Caco-2 (cell line): Measurements from ENCODE around the gene APOBR. TPM values are rescaled to one million over a fixed set of nuclear protein-coding genes. Genes with fewer than 3 reads are reported as not detected.
"Not testable (repeated sequence)": the region's sequence is repeated elsewhere in the genome, so short reads cannot be mapped to it uniquely, and the experiment has no call there.

ENCODE experiments used
- BruUV-seq: library from RNA; stranded (reverse); fragments of 400-500 nt; replicated peaks from 2 replicates; lab custom pipeline; 2021; lab: Mats Ljungman, UMichigan
- CTCF ChIA-PET: fragments of 300-600 bp; sonication (Branson Sonifier 250); formaldehyde crosslinking; loops from one replicate; lab custom pipeline; 2022; ENCODE audit warnings: antibody characterized with exemption; lab: Charles Lee
- POLR2A ChIA-PET: fragments of 300-600 bp; sonication (Branson Sonifier 250); formaldehyde crosslinking; loops from one replicate; lab custom pipeline; 2022; ENCODE audit warnings: antibody characterized with exemption; lab: Charles Lee
- DNase-seq, 2 experiments: peaks; one replicate each; pipeline versions ENCODE4 v3.0.0 to v3.0.0-alpha.2; 2020 to 2022
- H3K27me3 ChIP-seq: replicated peaks from 2 replicates; pipeline ENCODE4 v1.6.0; 2011; ENCODE audit warnings: low read length; ENCODE audit not compliant: control insufficient read depth, insufficient read depth
- H3K36me3 ChIP-seq: 2 replicates; pipeline ENCODE4 v1.5.1; 2011; ENCODE audit warnings: low read length; ENCODE audit not compliant: control insufficient read depth, insufficient read depth
- H3K4me1 ChIP-seq: fragments of 250-450 bp; sonication (Bioruptor Pico); 2 replicates; pipeline ENCODE4 v1.5.1; 2020; ENCODE audit warnings: mild to moderate bottlenecking
- H3K4me3 ChIP-seq: 2 replicates; pipeline ENCODE4 v1.5.1; 2011; ENCODE audit warnings: low read depth, mild to moderate bottlenecking, control low read depth, low read length
- H3K9me3 ChIP-seq: fragments of 250-450 bp; sonication (Bioruptor Pico); 2 replicates; pipeline ENCODE4 v1.5.1; 2020; ENCODE audit warnings: mild to moderate bottlenecking, moderate library complexity
- H3K27ac Mint-ChIP-seq: one replicate; pipeline ENCODE4 v1.8.0; 2022; ENCODE audit warnings: mixed read lengths; ENCODE audit not compliant: unreplicated experiment
- H3K27me3 Mint-ChIP-seq: one replicate; pipeline ENCODE4 v1.8.0; 2022; ENCODE audit warnings: mixed read lengths; ENCODE audit not compliant: insufficient read depth, unreplicated experiment
- H3K36me3 Mint-ChIP-seq: one replicate; pipeline ENCODE4 v1.8.0; 2022; ENCODE audit warnings: mild to moderate bottlenecking, mixed read lengths; ENCODE audit not compliant: insufficient read depth, unreplicated experiment
- H3K4me1 Mint-ChIP-seq: one replicate; pipeline ENCODE4 v1.8.0; 2022; ENCODE audit warnings: low read depth, mixed read lengths; ENCODE audit not compliant: unreplicated experiment
- H3K4me3 Mint-ChIP-seq: one replicate; pipeline ENCODE4 v1.8.0; 2022; ENCODE audit warnings: mild to moderate bottlenecking, moderate library complexity, mixed read lengths; ENCODE audit not compliant: unreplicated experiment
- H3K9me3 Mint-ChIP-seq: one replicate; pipeline ENCODE4 v1.8.0; 2022; ENCODE audit warnings: mixed read lengths; ENCODE audit not compliant: unreplicated experiment
- intact Hi-C: fragments of 100-400 bp; cut with micrococcal nuclease; formaldehyde crosslinking; loops from one replicate; pipeline ENCODE4 v1.10.0; 2022; ENCODE audit not compliant: unreplicated experiment
- total RNA-seq: library from RNA; stranded (reverse); gene quantifications from 2 replicates; pipeline ENCODE4 v1.2.3, GENCODE V29; 2022
- TF ChIP-seq, protein P1 (sequence below), 2 experiments: fragments of 200-600 bp in 1 of 2; IDR thresholded peaks; 1 replicate in 1 of 2; 2 replicates in 1 of 2; pipeline versions ENCODE4 v1.5.1 to v1.8.0; 2011 to 2022; ENCODE audit warnings: antibody characterized with exemption in 1 of 2, control low read depth in 1 of 2, inconsistent platforms in 1 of 2, low read depth in 1 of 2, low read length in 1 of 2, mild to moderate bottlenecking in 1 of 2, moderate library complexity in 1 of 2; ENCODE audit not compliant: insufficient read depth in 1 of 2, severe bottlenecking in 1 of 2, unreplicated experiment in 1 of 2

APOBR gene
- total RNA-seq, 1 experiment from 2014 or later, result 0.61 TPM

DNA sequence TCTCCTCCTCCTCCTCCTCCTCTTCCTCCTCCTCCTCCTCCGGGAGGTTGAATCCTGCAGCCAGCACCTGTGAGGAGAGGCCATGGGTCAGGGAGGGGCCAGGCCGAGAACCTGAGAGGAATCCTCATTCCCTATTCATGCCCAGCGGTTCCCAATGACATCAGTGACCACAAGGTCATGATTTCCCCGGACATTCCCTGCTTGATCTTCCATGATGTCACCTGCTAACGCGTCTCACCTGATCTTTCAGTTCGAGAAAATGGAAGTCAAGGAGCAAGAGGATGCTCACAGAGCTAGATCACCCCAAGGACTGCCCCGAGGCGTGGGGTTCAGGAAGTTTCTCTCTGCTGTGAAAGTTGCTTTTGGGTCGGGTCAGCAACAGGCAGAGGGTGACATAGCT lies 5.4 kb downstream of the APOBR start:
- Histone ChIP-seq H3K27me3 (no peaks in the 10 kb centered on the region), H3K4me3 (no peak overlapping the region), H3K9me3 (no peaks in the 10 kb centered on the region), H3K36me3 (no peaks in the 10 kb centered on the region), H3K4me1 (peaks cover 3% of the 10 kb centered on the region; the same call in 1 of the 2 replicates)
- POLR2A ChIA-PET, result no interaction called here
- Mint-ChIP-seq H3K36me3 (peaks cover 6% of the 10 kb centered on the region), H3K27ac (no peak overlapping the region), H3K27me3 (peaks cover 6% of the 10 kb centered on the region), H3K4me3 (no peak overlapping the region), H3K4me1 (peaks cover 9% of the 10 kb centered on the region), H3K9me3 (no peaks in the 10 kb centered on the region)
- intact Hi-C loops, result no loop called here
- DNase-seq, result no peak
- TF ChIP-seq, protein P1, sequence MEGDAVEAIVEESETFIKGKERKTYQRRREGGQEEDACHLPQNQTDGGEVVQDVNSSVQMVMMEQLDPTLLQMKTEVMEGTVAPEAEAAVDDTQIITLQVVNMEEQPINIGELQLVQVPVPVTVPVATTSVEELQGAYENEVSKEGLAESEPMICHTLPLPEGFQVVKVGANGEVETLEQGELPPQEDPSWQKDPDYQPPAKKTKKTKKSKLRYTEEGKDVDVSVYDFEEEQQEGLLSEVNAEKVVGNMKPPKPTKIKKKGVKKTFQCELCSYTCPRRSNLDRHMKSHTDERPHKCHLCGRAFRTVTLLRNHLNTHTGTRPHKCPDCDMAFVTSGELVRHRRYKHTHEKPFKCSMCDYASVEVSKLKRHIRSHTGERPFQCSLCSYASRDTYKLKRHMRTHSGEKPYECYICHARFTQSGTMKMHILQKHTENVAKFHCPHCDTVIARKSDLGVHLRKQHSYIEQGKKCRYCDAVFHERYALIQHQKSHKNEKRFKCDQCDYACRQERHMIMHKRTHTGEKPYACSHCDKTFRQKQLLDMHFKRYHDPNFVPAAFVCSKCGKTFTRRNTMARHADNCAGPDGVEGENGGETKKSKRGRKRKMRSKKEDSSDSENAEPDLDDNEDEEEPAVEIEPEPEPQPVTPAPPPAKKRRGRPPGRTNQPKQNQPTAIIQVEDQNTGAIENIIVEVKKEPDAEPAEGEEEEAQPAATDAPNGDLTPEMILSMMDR (IDR thresholded peaks at IDR 0.05; ENCODE audit: insufficient read depth in 1 of 2, low read depth in 1 of 2, low read length in 1 of 2, severe bottlenecking in 1 of 2, unreplicated experiment in 1 of 2), result no peak
- no TSS peak for BruUV-seq
- CTCF ChIA-PET, result no interaction called here

DNA sequence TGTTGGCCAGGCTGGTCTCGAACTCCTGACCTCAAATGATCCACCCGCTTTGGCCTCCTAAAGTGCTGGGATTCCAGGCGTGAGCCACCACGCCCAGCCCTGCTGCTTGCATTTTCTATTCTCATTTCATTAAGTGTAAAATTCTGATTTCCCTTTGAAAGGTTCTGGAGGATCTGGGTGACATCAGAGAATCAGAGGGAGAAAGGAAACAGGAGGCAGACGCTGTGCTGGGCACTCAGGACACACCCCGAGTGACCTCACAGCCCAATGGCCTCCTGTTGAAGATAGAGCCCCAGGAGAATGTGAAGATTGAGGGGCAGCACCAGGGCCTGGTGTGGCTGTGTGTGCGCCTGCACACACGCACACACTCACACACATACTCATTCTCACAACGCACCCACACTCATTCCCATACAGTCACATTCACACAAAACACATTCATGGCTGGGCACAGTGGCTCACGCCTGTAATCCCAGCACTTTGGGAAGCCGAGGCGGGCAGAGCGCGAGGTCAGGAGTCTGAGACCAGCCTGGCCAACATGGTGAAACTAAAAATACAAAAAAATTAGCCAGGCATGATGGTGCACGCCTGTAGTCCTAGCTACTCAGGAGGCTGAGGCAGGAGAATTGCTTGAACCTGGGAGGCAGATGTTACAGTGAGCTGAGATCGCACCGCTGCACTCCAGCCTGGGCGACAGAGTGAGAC lies 6.2 kb downstream of the APOBR start:
- intact Hi-C loops, CTCF ChIA-PET, DNase-seq, H3K9me3 ChIP-seq, H3K36me3 ChIP-seq, POLR2A ChIA-PET, H3K9me3 Mint-ChIP-seq, H3K27me3 ChIP-seq, H3K4me3 ChIP-seq, H3K27me3 Mint-ChIP-seq, H3K27ac Mint-ChIP-seq, H3K4me1 ChIP-seq, H3K4me3 Mint-ChIP-seq, H3K36me3 Mint-ChIP-seq, BruUV-seq, H3K4me1 Mint-ChIP-seq: not testable (repeated sequence)

DNA sequence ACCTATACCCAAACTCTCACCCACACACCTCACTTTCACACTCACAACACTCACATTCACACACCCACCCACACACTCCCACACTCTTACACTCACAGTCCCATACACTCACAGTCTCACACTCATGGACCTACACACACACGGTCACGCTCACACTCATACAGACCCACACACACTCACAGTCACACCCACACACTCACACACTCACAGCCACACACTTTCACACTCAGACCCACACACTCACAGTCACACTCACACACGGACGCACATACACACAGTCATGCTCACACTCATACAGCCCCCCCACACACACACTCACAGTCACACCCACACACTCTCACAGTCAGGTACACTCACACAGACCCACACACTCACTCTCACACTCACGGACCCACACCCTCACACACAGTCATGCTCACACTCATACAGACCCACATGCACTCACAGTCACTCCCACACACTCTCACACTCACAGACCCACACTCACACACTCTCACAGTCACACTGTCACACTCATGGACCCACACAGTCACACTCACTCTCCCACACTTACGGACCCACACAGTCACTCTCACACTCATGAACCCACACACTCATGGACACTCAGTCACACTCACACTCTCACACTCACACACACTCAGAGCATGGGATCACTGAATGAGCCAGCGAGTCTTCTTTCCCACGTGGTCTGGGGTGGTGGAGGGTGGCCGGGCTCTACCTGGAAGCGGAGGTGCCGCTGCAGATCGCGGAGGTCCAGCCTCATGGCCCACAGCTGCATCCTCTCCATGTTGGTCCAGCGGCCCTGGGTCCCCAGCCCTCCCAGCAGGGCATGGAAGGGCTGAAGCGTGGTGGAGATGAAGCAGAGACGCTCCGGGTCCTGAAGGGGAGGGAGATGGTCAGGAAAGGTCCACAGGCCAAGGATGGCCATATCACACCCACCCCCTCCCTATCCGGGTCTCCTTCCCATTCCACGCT lies 7.1 kb downstream of the APOBR start:
- no TSS peak for BruUV-seq
- Mint-ChIP-seq H3K9me3 (no peaks in the 10 kb centered on the region), H3K27ac (no peak overlapping the region), H3K4me3 (no peak overlapping the region), H3K27me3 (peaks cover 5% of the 10 kb centered on the region), H3K36me3 (peaks cover 5% of the 10 kb centered on the region), H3K4me1 (peaks cover 7% of the 10 kb centered on the region)
- Histone ChIP-seq H3K36me3 (no peaks in the 10 kb centered on the region), H3K9me3 (no peaks in the 10 kb centered on the region), H3K4me3 (no peak overlapping the region), H3K4me1 (peaks cover 11% of the 10 kb centered on the region), H3K27me3 (no peaks in the 10 kb centered on the region)
- TF ChIP-seq, protein P1 (IDR thresholded peaks at IDR 0.05; ENCODE audit: insufficient read depth in 1 of 2, low read depth in 1 of 2, low read length in 1 of 2, severe bottlenecking in 1 of 2, unreplicated experiment in 1 of 2), result no peak
- DNase-seq, result no peak
- CTCF ChIA-PET, result no interaction called here
- POLR2A ChIA-PET, result no interaction called here
- intact Hi-C loops, result no loop called here
